Natural killer cell (primary cell): ENCODE data around the gene MEF2B. TPM values are rescaled to one million over a fixed set of nuclear protein-coding genes. Genes with fewer than 3 reads are reported as not detected.

Experiments used
- ATAC-seq, 3 donors: fragments of 150-1000 bp in 2 of 3; fragments of 200-7000 bp in 1 of 3; cut with Tn5 transposase; 1 replicate in 1 of 3; 2 replicates in 2 of 3; pipeline ENCODE4 v1.10.0; 2021; ENCODE audit warnings: mild to moderate bottlenecking in 2 of 3, moderate library complexity in 2 of 3
- DNase-seq, 2 donors: peaks; one replicate each; pipeline versions ENCODE4 v3.0.0 to v3.0.0-alpha.2; 2013 to 2021; ENCODE audit warnings: mixed read lengths in 1 of 2
- H3K27ac ChIP-seq: one replicate; pipeline ENCODE4 v1.5.1; 2013; ENCODE audit warnings: mild to moderate bottlenecking, low read length
- H3K27me3 ChIP-seq: one replicate; pipeline ENCODE4 v1.6.1; 2013; ENCODE audit warnings: low read length; ENCODE audit not compliant: control insufficient read depth, insufficient read depth
- H3K36me3 ChIP-seq: one replicate; pipeline ENCODE4 v1.6.1; 2013; ENCODE audit warnings: low read length; ENCODE audit not compliant: control insufficient read depth, insufficient read depth
- H3K4me1 ChIP-seq: one replicate; pipeline ENCODE4 v1.6.1; 2013; ENCODE audit warnings: low read length; ENCODE audit not compliant: control insufficient read depth, insufficient read depth
- H3K4me3 ChIP-seq: one replicate; pipeline ENCODE4 v1.5.1; 2013; ENCODE audit warnings: low read length
- H3K9me3 ChIP-seq: one replicate; pipeline ENCODE4 v1.6.1; 2013; ENCODE audit warnings: low read length; ENCODE audit not compliant: control insufficient read depth, insufficient read depth
- H3K27ac Mint-ChIP-seq, 2 donors: one replicate each; pipeline ENCODE4 v1.8.0; 2022; ENCODE audit warnings: mild to moderate bottlenecking in 2 of 2, mixed read lengths in 2 of 2, moderate library complexity in 1 of 2
- H3K27me3 Mint-ChIP-seq, 2 donors: one replicate each; pipeline ENCODE4 v1.8.0; 2022; ENCODE audit warnings: low read depth in 2 of 2, mixed read lengths in 2 of 2
- H3K36me3 Mint-ChIP-seq: one replicate; pipeline ENCODE4 v1.8.0; 2022; ENCODE audit warnings: mixed read lengths
- H3K4me1 Mint-ChIP-seq, 2 donors: one replicate each; pipeline ENCODE4 v1.8.0; 2022; ENCODE audit warnings: mixed read lengths in 2 of 2
- H3K4me3 Mint-ChIP-seq: one replicate; pipeline ENCODE4 v1.8.0; 2022; ENCODE audit warnings: mild to moderate bottlenecking, moderate library complexity, mixed read lengths
- H3K9me3 Mint-ChIP-seq, 2 donors: one replicate each; pipeline ENCODE4 v1.8.0; 2022; ENCODE audit warnings: mixed read lengths in 2 of 2
- WGBS: methylation state at CpG from one replicate; pipeline ENCODE4 v1.1.7; 2013; ENCODE audit warnings: missing lambda C conversion rate; ENCODE audit not compliant: insufficient coverage; 5-methylcytosine and 5-hydroxymethylcytosine counted together
- intact Hi-C: fragments of 100-400 bp; cut with micrococcal nuclease; formaldehyde crosslinking; loops from one replicate; pipeline ENCODE4 v1.14.2; 2022
- total RNA-seq, 4 donors: library from RNA; stranded (reverse); fragments of 120-200 nt in 1 of 4; gene quantifications; one replicate each; pipeline versions ENCODE4 v1.2.3 to v1.2.4, GENCODE V29; 2013 to 2022
- TF ChIP-seq, protein P1 (sequence below): fragments of 200-600 bp; IDR thresholded peaks from one replicate; pipeline ENCODE4 v1.8.0; 2022; ENCODE audit warnings: antibody characterized with exemption

The MEF2B gene
- total RNA-seq, 3 donors from 2014 or later (not counting 1 experiment from before 2014, with no cell fraction given) = 4.7 to 7.0 (median 5.6) TPM

DNA sequence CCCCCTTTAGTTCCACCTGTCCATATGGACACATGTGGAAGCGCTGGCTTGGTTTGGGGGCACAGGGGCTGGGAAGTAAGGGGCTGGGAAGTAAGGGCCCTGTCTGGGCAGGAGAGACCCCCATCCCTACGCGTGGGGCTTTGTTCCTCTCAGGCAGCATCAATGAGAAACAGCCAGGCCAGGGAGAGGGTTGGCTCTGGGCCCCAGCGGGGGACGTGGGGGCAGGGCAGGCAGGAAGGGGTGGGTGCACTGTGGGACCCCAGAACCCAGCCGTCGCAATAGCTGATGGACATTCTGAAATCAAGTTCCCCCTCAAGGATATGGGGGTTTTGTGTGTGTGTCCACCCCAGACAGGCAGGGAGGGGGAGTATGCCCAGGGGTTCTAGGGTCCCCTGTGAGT is 42.9 kb upstream of the MEF2B start:
- Mint-ChIP-seq H3K27ac (no peak overlapping the region), H3K36me3 (no peaks in the 10 kb centered on the region), H3K27me3 (peaks cover 27 to 36% of the 10 kb centered on the region in 2 donors), H3K4me3 (no peak overlapping the region), H3K4me1 (peaks cover under 1% of the 10 kb centered on the region in 2 donors), H3K9me3 (no peaks in the 10 kb centered on the region)
- intact Hi-C loops = no loop called here
- Histone ChIP-seq H3K4me1 (peaks cover 3% of the 10 kb centered on the region), H3K4me3 (no peak overlapping the region), H3K9me3 (no peaks in the 10 kb centered on the region), H3K27ac (no peak overlapping the region), H3K27me3 (peaks cover 31% of the 10 kb centered on the region), H3K36me3 (no peaks in the 10 kb centered on the region)
- WGBS = 8% methylated on average over 7 of the region's 7 CpGs
- DNase-seq = no peak
- TF ChIP-seq, protein P1, sequence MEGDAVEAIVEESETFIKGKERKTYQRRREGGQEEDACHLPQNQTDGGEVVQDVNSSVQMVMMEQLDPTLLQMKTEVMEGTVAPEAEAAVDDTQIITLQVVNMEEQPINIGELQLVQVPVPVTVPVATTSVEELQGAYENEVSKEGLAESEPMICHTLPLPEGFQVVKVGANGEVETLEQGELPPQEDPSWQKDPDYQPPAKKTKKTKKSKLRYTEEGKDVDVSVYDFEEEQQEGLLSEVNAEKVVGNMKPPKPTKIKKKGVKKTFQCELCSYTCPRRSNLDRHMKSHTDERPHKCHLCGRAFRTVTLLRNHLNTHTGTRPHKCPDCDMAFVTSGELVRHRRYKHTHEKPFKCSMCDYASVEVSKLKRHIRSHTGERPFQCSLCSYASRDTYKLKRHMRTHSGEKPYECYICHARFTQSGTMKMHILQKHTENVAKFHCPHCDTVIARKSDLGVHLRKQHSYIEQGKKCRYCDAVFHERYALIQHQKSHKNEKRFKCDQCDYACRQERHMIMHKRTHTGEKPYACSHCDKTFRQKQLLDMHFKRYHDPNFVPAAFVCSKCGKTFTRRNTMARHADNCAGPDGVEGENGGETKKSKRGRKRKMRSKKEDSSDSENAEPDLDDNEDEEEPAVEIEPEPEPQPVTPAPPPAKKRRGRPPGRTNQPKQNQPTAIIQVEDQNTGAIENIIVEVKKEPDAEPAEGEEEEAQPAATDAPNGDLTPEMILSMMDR = no peak
- ATAC-seq = no peak

DNA sequence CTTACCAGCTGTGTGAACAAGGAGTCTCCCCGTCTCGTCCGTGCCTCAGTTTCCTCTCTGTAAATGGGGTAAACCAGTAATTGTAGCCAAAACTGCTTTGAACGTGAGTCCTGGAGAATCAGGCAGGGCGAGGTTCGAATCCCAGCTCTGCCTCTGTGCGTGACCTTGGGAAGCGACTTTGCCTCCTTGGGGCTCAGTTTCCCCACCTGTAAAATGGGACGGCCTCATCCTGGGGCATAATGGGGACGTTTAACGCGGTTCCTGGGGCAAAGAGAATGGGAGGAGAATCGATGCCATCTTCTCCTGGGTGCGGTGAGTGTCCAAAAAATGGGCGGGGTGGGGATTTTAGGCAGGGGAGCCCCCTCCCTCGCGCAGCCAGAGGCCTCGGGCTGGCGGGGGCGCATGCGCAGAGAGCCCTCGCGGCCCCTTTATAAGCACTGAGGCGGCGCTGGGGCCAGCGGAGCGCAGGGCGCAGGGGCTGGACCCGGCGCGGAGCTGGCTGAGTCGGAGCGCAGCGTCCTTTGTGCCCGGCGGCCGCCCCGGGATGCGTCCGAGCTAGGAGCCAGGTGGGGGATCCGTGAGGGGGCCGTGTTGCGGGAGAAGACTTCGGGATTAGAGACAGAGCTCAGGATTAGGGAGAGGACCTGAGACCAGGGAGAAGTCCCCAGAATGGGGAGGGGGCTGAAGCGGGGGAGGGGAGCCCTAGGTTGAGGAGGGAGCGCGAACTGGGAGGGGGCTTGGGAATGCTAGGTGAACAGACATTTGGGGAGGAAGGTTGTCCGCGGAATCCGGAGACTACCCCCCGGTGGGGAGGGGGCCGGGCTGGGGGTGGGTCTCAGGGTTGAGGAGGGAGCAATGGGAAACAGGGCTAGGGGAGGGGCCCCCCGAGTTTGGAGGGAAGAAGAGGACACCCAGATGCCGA is 41.7 kb upstream of the MEF2B start, which contains the start of gene NCAN:
Gene NCAN, plus strand, starts transcription at position 460 of the 922 bp plus-strand sequence. CDS start 4,996 bp downstream, outside the sequence.
- intact Hi-C loops = no loop called here

DNA sequence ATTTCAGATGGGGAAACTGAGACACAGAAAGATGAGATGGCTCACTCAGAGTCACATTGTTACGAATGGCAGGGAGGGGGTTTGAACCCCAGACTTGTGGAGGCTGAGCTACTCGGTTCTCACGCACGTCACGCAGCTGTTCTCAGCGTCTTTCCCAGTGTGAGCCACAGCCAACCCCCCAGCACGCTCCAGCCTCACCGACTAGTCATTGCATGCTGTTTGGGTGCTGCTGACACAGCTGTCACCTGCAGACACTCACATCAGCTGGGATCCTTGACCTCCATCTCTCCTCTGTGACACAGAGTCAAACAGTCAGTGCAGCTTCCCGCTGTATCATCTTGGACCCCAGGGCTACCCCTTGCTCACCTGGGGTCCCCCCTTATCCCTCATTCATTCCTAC is 39.3 kb upstream of the MEF2B start:
- Mint-ChIP-seq H3K36me3 (no peaks in the 10 kb centered on the region), H3K4me3 (no peak overlapping the region), H3K27ac (no peak overlapping the region), H3K9me3 (peaks cover 0 to 5% of the 10 kb centered on the region in 2 donors), H3K27me3 (peaks cover 16 to 29% of the 10 kb centered on the region in 2 donors), H3K4me1 (peaks cover 15 to 16% of the 10 kb centered on the region in 2 donors)
- peaks cover 25% of the 10 kb centered on the region for H3K27me3 ChIP-seq
- 63% methylated on average over 9 of the region's 9 CpGs for WGBS
- intact Hi-C loops = no loop called here
- no peak for DNase-seq
- no peak overlapping the region for H3K4me3 ChIP-seq
- H3K36me3 ChIP-seq = no peaks in the 10 kb centered on the region
- no peaks in the 10 kb centered on the region for H3K9me3 ChIP-seq
- H3K27ac ChIP-seq = no peak overlapping the region
- TF ChIP-seq, protein P1 = no peak
- ATAC-seq = no peak
- peaks cover 15% of the 10 kb centered on the region for H3K4me1 ChIP-seq

More for the DNA sequence above, 41.7 kb upstream of the MEF2B start, which contains the start of gene NCAN:
- Histone ChIP-seq H3K36me3 (no peaks in the 10 kb centered on the region), H3K4me1 (peaks cover 15% of the 10 kb centered on the region), H3K27ac (no peak within 1 kb of the TSS), H3K4me3 (no peak within 1 kb of the TSS), H3K27me3 (peaks cover 31% of the 10 kb centered on the region), H3K9me3 (no peaks in the 10 kb centered on the region)
- Mint-ChIP-seq H3K27ac (no peak within 1 kb of the TSS), H3K4me1 (peaks cover 12% of the 10 kb centered on the region in 2 donors), H3K9me3 (peaks cover 0 to 5% of the 10 kb centered on the region in 2 donors), H3K27me3 (peaks cover 27 to 35% of the 10 kb centered on the region in 2 donors), H3K36me3 (no peaks in the 10 kb centered on the region), H3K4me3 (no peak within 1 kb of the TSS)
- ATAC-seq (no peak), DNase-seq (no peak)
- TF ChIP-seq, protein P1 = no peak
- 12% methylated on average over 54 of the region's 54 CpGs for WGBS
